Occipital lobe (tissue), 2 donors: Measurements from ENCODE around the gene ADAMTS18. TPM values are rescaled to one million over a fixed set of nuclear protein-coding genes. Genes with fewer than 3 reads are reported as not detected.
"Not testable (repeated sequence)": the region's sequence is repeated elsewhere in the genome, so short reads cannot be mapped to it uniquely, and the experiment has no call there.

Experiments used
- DNase-seq: peaks from one replicate; lab custom pipeline; 2025; lab: John Stamatoyannopoulos, UW
- total RNA-seq: library from RNA; depleted of rRNA; stranded (reverse); fragments of >200 nt; gene quantifications from one replicate; pipeline ENCODE4 v1.2.3, GENCODE V29; 2014

Gene ADAMTS18
- 0.31 TPM for total RNA-seq

DNA sequence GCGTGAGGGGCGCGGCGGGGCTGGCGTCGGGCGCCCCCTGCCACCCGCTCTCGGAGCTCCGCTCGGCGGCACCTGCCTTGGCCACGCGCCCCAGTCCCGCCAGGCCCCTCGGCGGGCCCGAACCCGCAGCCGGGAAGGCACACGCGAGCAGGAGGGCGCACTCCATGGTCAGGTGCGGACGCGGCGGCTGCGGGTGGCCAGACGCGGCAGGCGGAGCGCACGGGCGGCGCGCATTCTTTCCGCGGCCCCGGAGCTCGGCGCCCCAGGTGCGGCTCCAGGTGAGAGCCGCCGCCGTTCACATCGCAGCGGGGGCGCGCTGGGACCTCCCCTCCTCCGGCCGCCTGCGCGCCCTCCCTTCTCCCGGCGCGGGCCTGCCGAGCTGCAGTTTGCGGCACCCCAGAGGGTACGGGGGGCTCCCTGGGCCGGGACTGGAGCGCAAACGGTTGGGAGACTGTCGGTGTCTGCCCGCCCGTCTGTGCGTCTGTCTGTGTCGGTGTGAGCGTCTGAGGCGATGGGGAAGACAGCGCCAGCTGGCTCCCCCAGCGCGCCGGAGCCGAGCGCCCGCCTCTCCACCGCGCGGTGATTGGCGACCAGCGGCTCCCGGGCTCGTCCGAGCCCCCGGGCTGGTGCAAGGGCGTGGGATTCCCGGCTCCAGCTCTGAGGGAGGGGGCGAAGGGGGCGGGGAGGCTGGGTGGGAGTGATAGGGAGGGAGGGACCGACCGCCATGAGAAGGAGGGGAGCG is at the start of gene ADAMTS18:
Gene ADAMTS18 (minus strand): TSS at position 505 of the 742 bp plus-strand sequence. CDS start 339 bp downstream, at position 166.
- no peak for DNase-seq

- no peak for DNase-seq
Measured at GRCh38 chr16:77480681-77481315, 46.0 kb upstream of the ADAMTS18 start.

GRCh38 chr16:77472262-77472661 is 37.4 kb upstream of the ADAMTS18 start:
- no peak for DNase-seq

DNA sequence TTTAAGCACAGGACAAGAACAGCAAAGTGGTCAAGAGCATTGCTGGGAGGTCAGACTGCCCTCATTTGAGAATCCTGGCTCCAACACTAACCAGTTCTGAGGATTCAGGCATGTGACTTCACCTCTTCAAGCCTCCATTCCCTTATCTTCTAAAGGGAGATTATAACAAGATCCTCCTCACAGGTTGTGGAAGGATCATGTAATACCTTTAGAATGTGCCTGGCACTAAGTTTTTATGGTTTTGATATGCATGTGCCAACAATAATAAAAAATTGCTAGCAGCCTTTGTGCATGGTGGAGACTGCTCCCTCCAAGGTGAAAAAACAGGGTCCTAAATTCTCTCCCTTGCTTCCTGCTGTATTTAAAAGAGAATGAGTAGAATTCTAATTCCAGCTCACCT is 36.0 kb upstream of the ADAMTS18 start:
- no peak for DNase-seq

DNA sequence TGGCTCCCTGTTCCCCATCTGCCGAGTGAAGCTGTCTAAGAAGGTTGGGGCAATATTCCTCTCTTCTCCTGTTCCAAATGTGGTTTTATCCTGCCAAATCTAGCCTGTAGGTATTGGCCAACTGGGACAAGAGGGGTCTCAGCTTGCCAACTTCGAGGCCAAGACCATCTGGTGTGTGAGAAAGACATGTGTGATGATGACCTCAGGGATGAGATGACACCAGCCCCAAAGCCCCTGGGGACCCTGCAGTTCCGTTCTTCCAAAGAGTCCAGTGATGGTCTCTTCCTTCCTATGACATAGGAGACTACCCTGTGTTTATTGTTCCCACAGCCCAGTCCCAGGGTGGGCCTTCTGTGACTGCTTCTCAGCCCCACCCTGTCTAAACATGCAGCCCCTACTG is 34.8 kb upstream of the ADAMTS18 start:
- no peak for DNase-seq

DNA sequence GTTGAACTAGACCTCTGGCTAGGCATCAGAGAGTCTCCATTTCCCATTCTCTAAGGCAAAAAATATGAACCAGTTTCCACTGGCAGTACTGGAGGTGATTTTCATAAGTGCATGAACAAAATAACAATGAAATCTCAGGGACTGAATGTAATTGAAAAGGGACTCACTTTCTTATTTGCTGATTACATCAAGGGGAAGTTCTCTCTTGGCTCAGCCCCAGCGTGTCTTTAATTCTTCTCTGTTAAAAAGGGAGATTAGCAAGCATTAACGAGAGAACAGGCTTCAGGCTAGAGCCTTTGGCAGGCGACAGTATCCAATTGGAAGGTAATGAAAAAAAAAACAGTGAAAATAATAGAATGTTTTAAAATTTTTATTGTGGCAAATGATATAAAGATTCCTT is 34.0 kb upstream of the ADAMTS18 start:
- DNase-seq, result no peak

DNA sequence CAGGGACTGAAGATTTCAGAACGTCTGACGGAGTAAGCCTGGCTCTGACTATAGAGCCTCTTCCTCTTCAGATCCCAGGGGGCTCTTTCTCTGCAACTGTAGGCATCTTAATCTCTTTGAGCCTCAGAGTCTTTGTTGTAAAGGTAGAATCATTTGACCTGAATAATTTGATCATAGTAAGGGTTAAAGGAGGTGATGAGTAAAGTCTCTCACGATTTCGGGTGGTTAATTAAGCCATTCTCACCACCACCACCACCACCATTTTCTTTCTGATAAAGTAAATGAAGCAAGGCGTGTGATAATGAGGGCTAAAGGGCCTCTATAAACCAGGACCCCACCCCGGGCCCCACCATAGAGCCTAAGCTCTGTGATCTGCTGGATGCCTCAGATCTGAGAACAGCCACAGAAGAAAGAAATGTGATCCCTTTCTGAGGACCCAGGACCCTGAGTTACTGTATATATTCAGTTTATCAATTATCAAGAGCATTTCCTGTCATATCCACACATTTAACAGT is 33.0 kb upstream of the ADAMTS18 start:
- DNase-seq, result no peak

DNA sequence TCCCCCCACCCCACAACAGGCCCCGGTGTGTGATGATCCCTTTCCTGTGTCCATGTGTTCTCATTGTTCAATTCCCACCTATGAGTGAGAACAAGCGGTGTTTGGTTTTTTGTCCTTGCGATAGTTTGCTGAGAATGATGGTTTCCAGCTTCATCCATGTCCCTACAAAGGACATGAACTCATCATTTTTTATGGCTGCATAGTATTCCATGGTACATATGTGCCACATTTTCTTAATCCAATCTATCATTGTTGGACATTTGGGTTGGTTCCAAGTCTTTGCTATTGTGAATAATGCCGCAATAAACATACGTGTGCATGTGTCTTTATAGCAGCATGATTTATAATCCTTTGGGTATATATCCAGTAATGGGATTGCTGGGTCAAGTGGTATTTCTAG is 28.8 kb upstream of the ADAMTS18 start:
- not testable (repeated sequence) for DNase-seq

DNA sequence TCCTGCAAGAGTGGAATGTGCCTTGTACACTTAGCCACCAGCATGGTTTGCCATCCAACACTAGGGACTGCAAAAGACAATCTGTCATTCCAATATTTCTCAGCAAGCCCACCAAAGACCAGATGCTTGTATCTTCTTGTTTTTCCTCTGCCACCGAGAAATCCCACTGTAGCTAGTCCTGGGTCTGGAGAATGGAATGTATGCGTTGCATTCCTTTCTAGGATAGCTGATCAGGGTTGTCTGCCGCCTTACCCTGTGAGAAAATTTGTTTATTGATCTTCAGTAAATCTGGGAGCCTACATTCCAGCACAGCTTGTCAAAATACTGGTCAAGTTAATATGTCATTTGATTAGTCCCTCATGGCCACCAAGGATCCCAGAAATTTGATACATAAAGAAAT is 28.1 kb upstream of the ADAMTS18 start:
- no peak for DNase-seq

- DNase-seq, result no peak
Measured at GRCh38 chr16:77459534-77460254, 24.9 kb upstream of the ADAMTS18 start.

- DNase-seq, result no peak
Measured at GRCh38 chr16:77457046-77457445, 22.2 kb upstream of the ADAMTS18 start.

DNA sequence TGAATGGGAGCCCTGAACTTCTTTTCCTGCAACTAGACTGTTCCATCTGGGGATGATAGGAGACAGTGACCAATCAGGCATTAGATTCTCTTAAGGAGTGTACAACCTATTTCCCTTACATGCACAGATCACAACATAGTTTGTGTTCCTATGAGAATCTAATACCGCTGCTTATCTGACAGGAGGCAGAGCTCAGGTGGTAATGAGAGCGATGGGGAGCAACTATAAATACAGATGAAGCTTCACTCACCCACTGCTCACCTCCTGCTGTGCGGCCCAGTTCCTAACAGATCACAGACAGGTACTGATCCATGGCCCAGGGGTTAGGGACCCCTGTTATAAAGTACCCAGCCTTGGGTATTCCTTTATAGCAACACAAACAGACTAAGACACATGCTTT is 17.4 kb upstream of the ADAMTS18 start:
- no peak for DNase-seq

DNA sequence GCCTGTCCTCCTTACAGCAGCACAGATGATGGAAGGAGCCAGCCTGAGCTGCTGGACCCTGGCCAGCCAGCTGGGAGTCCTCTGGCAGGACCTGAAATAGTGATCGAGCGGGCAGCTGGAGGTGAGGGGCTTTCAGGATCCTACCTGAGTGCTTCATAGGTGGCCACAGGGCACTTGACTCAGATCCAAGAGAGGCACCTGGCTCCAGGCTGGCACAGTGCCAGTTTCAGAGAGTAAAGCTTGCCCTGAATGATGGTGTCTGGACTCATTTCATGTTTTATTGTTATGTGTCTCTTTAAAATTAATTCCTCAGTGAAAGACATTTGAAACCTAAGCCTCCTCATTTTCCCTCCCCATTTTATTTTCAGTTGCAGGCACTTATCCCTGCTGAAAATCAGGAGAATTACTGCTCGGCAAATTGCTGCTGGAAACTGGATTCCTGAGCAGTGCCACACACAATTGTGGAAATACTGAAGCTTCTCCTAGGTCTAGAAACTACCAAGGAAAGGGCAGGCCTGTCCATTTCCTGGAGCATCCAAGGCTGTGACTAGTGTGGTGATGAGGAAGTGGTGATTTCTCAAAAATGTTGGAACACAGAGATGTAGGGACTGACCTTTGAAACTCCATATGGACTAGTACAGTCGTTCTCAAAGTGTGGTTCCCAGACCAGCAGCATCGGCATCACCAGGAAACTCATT is 16.1 kb upstream of the ADAMTS18 start:
- no peak for DNase-seq

DNA sequence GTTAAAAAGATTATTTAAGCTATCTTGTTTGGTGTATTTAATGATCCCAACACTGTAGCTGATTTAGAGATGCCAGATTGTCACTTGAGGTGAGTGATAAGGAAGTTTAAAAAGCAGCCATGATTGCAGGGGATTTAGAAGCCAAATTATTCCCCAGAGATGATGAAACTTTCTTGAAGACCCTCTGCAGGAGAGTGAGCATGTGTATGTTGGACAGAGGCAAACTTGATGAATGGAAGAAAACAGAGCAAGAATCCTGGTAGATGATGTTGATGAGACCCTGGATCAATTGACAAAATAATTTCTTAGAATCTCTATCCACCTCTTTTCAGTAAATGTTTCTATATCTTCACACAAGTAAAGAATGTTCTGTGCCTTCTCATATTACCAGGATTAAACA is 14.4 kb upstream of the ADAMTS18 start:
- no peak for DNase-seq

DNA sequence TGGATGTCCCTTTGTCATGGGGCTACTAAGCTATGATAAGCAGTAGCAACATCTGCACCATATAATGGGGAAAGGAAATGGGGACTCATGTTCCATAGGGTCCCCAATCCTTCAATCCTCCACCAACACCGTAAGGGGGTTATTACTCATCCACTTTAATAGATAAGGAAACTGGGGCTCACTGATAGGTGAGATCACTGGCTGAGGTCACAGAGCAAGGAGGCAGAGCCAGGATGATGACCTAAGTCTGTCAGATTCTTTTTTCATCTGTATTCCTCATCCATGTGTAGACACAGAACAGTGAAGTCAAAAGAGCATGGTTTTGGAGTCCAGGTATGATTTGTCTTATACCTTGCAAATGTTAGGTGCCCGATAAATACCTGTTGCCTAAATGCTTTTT is 10.5 kb upstream of the ADAMTS18 start:
- no peak for DNase-seq

DNA sequence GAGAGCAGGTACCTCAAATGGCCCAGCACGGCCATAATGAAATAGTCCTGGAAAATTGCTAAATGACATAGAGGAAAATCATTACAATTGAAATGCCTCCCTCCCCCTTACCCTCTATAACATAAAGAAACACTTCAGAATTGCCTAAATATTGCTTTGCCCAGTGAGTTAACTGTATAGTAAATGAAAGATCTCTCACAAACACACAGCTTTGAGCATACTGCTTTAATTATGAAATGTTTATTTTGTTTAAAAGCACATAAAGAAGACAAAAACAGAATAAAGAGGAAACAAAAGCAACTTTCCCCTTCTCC is 9.3 kb upstream of the ADAMTS18 start:
- no peak for DNase-seq

DNA sequence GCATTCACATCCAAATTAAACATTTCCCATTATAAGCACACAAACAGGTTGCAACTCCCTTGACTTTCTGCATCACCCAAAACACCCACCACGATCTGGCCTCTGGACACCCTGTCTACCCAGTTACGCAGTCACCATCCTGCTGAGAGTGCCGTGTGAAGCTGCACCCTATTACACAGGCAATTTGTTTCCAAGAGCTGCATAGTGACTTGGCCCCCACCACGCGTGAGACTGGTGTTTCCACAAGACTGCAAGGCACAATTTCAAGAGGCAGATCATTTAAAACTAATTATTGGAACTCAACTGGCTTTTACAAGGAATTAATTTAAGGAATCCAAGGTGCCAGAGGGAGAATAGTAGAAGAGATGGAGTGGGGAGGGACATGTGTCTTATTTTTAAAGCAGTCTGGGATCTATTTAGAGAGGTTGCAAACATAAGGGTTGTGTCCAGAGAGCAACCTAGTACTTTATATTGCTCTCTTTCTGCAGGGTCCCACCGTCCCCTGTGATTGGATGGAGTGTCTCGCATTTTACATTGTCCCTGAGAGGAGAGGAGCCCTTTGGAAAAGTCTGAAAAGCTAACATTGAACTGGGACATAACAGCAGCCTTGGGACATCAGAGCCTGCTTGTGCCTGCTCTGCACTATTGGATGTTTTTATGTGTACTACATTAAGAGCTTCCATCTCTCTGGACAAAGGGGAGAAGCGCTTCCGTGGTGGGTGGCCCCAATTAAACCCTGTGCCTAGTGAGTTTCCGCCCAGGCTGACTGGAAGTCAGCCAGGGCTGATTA is 8.7 kb upstream of the ADAMTS18 start:
- no peak for DNase-seq

- no peak for DNase-seq
Measured at GRCh38 chr16:77442078-77442477, 7.2 kb upstream of the ADAMTS18 start.

DNA sequence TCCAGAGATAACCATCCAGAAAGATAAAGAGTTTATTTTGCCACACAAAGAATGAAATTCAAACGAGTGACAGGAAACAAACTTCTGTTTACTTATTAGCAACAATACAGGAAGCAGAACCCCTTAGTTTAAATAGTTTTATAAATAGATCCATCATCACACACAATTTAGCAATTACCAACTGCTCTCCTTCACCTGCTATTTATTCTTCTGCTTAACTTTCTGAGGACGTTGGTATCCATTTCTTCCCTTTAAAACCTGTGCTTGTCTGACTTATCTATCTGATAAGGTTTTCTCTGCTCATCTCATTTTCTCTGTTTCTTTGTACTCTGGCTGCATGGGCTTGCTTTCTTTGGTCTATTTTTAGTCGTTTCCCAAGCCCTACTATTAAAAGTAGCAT is 4.3 kb upstream of the ADAMTS18 start:
- DNase-seq, result no peak

DNA sequence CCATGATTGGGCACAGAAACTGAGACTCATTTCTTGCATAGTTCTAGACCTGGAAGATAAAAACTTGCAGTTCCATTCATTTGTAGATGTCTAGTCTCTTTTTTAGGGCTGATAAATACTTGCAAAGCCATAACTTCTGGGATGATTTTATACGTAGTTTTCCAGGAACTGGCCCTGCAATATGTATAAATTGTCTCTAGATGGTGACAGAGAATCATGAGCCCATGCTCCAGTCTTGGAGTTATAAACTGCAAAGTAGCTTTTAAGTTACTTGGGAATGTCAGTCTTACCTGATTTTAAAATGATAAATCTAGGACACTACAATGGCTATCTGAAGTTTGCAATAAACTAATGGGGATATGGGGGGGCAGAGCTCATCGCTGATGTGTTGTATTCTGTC is 3.0 kb upstream of the ADAMTS18 start:
- DNase-seq, result no peak

DNA sequence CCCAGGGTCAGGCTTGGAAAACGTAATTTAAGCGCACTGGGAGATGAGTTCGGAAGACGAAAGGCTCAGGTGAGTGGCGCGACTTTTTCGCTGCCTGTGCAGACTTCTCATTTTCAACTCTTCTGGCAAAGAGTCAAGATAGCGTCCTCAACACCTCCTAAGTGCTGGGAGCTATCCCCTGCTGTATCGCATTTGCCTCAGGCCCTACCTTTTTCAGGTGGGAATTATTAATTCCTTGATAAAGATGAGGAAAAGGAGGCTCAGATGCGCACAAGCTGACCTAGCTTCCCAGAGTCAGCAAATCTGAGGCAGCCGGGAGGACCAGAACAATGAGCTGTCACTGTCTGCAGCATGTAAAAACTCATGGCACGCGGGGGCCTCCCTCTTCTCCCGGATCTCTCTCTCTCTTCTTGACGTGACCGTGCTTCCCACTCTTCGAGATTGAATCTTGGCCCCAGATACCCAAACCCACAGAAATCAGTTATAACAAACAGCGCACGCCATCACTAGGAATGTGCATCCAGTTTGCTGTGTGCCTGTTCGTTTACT is 512 bp upstream of the ADAMTS18 start:
- no peak for DNase-seq
